ENCODE data around the gene GIT1.

GIT1 gene

DNA sequence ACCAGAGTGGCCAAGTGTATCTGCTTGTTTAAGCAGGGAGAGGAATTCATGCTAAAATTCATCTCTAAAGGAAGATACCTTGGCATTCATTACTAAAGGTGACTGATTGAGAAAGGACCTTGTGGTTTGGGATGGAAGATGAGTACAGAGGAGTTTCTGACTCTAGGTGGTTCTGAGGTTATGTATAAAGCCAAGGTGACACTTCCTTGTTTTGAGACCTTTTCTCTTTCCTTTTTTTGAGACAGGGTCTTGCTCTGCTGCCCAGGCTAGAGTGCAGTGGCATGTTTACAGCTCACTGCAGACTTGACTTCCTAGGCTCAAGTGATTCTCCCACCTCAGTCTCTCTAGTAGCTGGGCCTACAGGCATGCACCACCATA is 31.7 kb downstream of the GIT1 start:
- H3K4me3 ChIP-seq (ENCODE audit: low read depth, low read length), result no peak overlapping the region
- DNase-seq (ENCODE audit: low read depth), result no peak
- TF ChIP-seq, protein P1, sequence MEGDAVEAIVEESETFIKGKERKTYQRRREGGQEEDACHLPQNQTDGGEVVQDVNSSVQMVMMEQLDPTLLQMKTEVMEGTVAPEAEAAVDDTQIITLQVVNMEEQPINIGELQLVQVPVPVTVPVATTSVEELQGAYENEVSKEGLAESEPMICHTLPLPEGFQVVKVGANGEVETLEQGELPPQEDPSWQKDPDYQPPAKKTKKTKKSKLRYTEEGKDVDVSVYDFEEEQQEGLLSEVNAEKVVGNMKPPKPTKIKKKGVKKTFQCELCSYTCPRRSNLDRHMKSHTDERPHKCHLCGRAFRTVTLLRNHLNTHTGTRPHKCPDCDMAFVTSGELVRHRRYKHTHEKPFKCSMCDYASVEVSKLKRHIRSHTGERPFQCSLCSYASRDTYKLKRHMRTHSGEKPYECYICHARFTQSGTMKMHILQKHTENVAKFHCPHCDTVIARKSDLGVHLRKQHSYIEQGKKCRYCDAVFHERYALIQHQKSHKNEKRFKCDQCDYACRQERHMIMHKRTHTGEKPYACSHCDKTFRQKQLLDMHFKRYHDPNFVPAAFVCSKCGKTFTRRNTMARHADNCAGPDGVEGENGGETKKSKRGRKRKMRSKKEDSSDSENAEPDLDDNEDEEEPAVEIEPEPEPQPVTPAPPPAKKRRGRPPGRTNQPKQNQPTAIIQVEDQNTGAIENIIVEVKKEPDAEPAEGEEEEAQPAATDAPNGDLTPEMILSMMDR (IDR thresholded peaks at IDR 0.05; ENCODE audit: control insufficient read depth, extremely low read depth, insufficient read depth), result no peak

DNA sequence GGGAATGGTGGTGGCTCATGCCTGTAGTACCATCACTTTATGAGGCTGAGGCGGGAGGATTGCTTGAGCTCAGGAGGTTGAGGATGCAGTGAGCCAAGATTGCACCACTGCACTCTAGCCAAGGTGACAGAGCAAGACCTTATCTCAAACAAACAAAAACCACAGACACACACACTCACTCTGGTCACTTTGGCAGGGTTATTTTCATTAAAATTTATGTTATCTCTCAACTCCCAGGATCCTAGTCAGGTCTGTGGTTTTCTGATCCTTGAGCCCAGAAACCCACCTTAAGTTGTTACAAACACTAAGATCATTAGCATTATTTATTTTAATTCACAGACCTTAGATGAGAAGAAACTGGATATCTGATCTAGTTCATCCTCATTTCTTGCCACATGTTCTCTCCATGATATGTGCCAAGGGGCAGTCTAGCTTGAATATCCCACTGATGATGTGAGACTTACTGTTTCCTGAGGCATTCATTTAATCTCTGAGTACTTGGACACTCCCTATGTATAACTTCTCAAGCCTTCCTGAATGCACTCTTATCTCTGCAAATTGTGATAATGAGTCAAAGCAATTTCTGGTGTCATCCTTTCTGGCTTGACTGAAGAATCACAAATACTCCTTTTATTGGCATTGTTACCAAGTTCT is 32.2 kb downstream of the GIT1 start:
- TF ChIP-seq, protein P1 (IDR thresholded peaks at IDR 0.05; ENCODE audit: control insufficient read depth, extremely low read depth, insufficient read depth), result no peak
- no peak overlapping the region for H3K4me3 ChIP-seq (ENCODE audit: low read depth, low read length)
- no peak for DNase-seq (ENCODE audit: low read depth)

DNA sequence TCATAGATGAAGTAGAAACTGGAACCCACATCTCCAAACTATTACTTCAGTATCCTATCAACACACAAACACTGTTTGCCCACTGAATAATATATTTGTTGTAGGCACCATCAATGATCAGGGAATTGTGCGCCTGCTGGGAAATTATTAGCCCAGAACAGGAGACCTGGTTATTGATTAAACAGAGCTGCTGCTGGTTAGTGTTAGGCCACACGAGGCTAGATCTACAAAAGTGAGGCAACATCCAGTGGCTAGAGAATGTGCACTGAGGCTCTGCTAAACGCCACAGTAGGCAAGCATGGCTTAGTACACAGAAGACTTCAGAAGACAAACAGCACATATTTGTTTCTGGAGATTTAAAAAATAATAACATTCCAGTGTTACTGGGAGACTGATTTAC is 33.6 kb downstream of the GIT1 start:
- TF ChIP-seq, protein P1 (IDR thresholded peaks at IDR 0.05; ENCODE audit: control insufficient read depth, extremely low read depth, insufficient read depth), result no peak
- no peak for DNase-seq (ENCODE audit: low read depth)
- no peak overlapping the region for H3K4me3 ChIP-seq (ENCODE audit: low read depth, low read length)

GRCh38 chr17:29549177-29549923 is 40.1 kb downstream of the GIT1 start:
- no peak overlapping the region for H3K4me3 ChIP-seq (ENCODE audit: low read depth, low read length)
- TF ChIP-seq, protein P1 (IDR thresholded peaks at IDR 0.05; ENCODE audit: control insufficient read depth, extremely low read depth, insufficient read depth), result no peak
- DNase-seq (ENCODE audit: low read depth), result no peak

DNA sequence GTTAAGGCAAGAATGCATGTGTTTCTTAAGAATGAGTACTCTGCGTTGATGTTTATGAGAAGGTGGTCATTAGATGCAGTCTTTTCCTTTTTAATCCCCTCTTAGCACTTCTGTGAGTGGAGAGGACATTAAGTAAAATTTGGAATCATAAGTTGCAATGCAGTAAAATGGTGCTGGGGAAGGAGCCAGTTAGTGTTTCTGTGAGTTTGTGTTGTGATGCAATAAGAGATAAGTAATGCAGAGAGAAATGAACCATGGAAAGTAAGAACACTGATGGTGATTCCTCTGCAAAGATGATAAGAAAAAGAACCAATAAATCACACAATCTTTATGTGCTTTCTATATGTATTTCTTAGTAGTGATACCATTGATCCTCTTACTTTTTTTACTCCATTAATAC is 42.6 kb downstream of the GIT1 start:
- TF ChIP-seq, protein P1 (IDR thresholded peaks at IDR 0.05; ENCODE audit: control insufficient read depth, extremely low read depth, insufficient read depth), result no peak
- no peak overlapping the region for H3K4me3 ChIP-seq (ENCODE audit: low read depth, low read length)
- no peak for DNase-seq (ENCODE audit: low read depth)

DNA sequence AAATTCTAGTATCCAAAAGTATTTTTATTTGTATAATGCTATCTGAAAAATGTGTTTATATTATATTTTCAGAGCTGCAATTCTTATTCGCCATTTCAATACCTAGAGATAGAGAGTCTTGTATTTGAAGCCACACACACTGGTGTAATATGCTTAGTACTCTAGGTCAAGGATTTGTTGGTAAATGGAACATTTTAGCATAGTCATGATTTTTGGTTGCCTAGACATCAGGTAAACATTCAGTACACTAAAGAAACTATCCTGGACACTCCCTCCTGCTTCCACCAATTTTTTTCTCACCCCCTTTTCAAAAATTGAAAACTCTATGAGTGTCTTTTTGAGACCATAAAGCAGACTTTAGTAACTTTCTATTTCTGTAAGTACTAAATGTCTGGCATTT is 43.4 kb downstream of the GIT1 start:
- TF ChIP-seq, protein P1 (IDR thresholded peaks at IDR 0.05; ENCODE audit: control insufficient read depth, extremely low read depth, insufficient read depth), result no peak
- DNase-seq (ENCODE audit: low read depth), result no peak
- H3K4me3 ChIP-seq (ENCODE audit: low read depth, low read length), result no peak overlapping the region
